HFFc6 (cell line): ENCODE measurements around the gene LILRB3. TPM values are rescaled to one million over a fixed set of nuclear protein-coding genes. Genes with fewer than 3 reads are reported as not detected.

Experiments
- DNase-seq: peaks from one replicate; pipeline ENCODE4 v3.0.0-alpha.2; 2018
- H3K27ac Mint-ChIP-seq: 2 replicates; pipeline ENCODE4 v1.8.0; 2020; ENCODE audit warnings: mild to moderate bottlenecking, mixed read lengths
- H3K27me3 Mint-ChIP-seq: 2 replicates; pipeline ENCODE4 v1.8.0; 2021; ENCODE audit warnings: mild to moderate bottlenecking, moderate library complexity, mixed read lengths; ENCODE audit not compliant: insufficient read depth
- H3K36me3 Mint-ChIP-seq: 2 replicates; pipeline ENCODE4 v1.8.0; 2021; ENCODE audit warnings: low read depth, mixed read lengths
- H3K4me1 Mint-ChIP-seq: 2 replicates; pipeline ENCODE4 v1.8.0; 2020; ENCODE audit warnings: low read depth, mixed read lengths
- H3K4me3 Mint-ChIP-seq: 2 replicates; pipeline ENCODE4 v1.8.0; 2020; ENCODE audit warnings: mild to moderate bottlenecking, moderate library complexity, mixed read lengths
- H3K9me3 Mint-ChIP-seq: 2 replicates; pipeline ENCODE4 v1.8.0; 2020; ENCODE audit warnings: mild to moderate bottlenecking, mixed read lengths
- total RNA-seq, 6 experiments: library from RNA; stranded (reverse); fragmentation: NEBNext Ultra II Directional; extraction: Animal tissue kit (Norgen Biotek cat#: 25700); gene quantifications; 2 replicates in 1 of 6; 3 replicates in 5 of 6; pipeline ENCODE4 v1.2.3, GENCODE V29; 2021
- TF ChIP-seq, protein P1 (sequence below): fragments of 200-600 bp; sonication (generic); IDR thresholded peaks from 2 replicates; pipeline ENCODE4 v1.5.0; 2021; ENCODE audit warnings: antibody characterized with exemption, mild to moderate bottlenecking

Gene LILRB3
- total RNA-seq, 6 experiments from 2014 or later: not detected

DNA sequence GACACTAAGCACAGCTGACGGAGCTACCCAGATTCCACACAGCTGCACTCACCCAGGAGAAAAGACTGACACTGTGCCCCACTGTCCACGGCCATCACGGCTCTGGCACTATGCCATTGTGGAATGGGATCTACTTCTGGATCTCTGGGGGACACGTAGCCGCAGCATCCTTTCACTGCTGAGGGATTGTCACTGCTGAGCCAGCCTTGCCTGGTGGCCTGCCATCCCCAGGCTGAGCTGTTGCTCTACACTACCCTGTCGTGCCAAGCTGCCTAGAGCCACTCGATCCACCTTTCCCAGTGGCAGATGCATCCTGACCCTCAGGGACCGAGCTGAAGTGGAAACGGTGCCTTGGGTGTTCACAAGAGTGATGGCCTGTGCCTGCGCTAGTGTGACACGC is 39.3 kb upstream of the LILRB3 start:
- no peaks in the 10 kb centered on the region for H3K36me3 Mint-ChIP-seq
- H3K27ac Mint-ChIP-seq: no peak overlapping the region
- H3K9me3 Mint-ChIP-seq: no peaks in the 10 kb centered on the region
- TF ChIP-seq, protein P1, sequence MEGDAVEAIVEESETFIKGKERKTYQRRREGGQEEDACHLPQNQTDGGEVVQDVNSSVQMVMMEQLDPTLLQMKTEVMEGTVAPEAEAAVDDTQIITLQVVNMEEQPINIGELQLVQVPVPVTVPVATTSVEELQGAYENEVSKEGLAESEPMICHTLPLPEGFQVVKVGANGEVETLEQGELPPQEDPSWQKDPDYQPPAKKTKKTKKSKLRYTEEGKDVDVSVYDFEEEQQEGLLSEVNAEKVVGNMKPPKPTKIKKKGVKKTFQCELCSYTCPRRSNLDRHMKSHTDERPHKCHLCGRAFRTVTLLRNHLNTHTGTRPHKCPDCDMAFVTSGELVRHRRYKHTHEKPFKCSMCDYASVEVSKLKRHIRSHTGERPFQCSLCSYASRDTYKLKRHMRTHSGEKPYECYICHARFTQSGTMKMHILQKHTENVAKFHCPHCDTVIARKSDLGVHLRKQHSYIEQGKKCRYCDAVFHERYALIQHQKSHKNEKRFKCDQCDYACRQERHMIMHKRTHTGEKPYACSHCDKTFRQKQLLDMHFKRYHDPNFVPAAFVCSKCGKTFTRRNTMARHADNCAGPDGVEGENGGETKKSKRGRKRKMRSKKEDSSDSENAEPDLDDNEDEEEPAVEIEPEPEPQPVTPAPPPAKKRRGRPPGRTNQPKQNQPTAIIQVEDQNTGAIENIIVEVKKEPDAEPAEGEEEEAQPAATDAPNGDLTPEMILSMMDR: no peak
- no peak overlapping the region for H3K4me3 Mint-ChIP-seq
- H3K27me3 Mint-ChIP-seq: peaks cover 31% of the 10 kb centered on the region
- no peaks in the 10 kb centered on the region for H3K4me1 Mint-ChIP-seq
- no peak for DNase-seq

DNA sequence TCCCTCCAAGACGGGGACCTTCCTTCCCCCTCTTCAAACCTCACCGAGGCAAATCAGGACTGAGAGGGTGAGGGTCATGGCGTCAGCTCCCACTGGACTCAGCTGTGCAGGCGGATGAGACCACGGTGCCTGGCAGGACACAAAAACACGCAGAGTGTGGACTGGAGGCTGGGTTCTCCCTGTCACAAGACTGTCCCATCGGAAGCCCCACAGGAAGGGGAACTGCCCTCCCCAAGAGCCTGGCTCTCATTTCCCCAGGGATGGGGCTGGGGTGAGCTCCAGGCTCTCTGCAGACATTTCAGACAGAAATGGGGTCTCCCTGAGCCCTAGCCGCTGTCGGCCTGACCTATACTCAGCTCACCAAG is 34.3 kb upstream of the LILRB3 start, which contains the start of gene LILRB5:
TSS of gene LILRB5 (minus strand) at position 158 of the 365 bp plus-strand sequence. CDS start at position 78, 80 bp downstream.
- H3K27ac Mint-ChIP-seq: no peak within 1 kb of the TSS
- no peaks in the 10 kb centered on the region for H3K9me3 Mint-ChIP-seq
- no peaks in the 10 kb centered on the region for H3K36me3 Mint-ChIP-seq
- no peak for DNase-seq
- no peak within 1 kb of the TSS for H3K4me3 Mint-ChIP-seq
- TF ChIP-seq, protein P1: no peak
- H3K27me3 Mint-ChIP-seq: peaks cover 53% of the 10 kb centered on the region
- H3K4me1 Mint-ChIP-seq: no peaks in the 10 kb centered on the region

DNA sequence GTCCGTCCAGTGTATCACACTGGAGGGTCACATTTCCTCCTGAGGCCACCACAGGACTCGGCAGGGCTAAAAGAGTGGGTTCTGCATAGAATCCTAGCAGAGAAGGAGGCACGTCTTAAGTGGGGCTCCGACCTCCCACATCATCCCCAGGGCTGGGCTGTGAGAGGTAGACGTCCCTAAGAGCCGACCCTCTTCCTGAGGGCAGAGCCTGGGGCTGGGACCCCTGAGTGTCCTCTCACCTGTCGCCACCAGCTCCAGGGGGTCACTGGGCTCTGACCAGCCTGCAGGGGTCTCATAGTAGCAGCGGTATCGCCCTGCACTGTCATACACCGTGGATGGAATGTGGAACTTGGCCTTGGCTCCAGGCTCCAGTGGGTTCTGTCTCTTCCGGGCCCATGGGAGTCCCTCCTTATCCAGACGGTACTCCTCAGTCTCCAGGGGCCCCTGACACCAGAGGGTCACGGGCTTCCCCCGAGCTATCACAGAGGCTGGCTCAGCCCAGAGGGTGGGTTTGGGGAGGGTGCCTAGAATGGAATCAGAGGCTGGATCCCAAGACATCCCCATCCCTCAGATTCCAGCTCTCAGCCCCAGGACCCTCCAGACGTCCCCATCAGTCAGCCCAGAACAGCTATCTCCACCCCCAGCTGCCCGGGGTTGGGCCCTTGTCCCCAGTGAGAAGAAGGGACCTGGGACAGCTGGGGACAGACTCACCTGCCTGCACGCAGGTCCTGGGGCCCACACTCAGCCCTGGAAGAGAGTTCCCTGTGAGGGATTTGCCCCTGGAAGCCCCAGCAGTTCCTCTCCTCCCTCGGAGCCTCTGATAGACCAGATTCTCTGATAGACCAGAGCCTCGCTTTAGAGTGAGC is 33.7 kb upstream of the LILRB3 start:
- TF ChIP-seq, protein P1: no peak
- Mint-ChIP-seq H3K27ac (no peak overlapping the region), H3K27me3 (peaks cover 53% of the 10 kb centered on the region), H3K36me3 (no peaks in the 10 kb centered on the region), H3K9me3 (no peaks in the 10 kb centered on the region), H3K4me1 (no peaks in the 10 kb centered on the region), H3K4me3 (no peak overlapping the region)
- no peak for DNase-seq

DNA sequence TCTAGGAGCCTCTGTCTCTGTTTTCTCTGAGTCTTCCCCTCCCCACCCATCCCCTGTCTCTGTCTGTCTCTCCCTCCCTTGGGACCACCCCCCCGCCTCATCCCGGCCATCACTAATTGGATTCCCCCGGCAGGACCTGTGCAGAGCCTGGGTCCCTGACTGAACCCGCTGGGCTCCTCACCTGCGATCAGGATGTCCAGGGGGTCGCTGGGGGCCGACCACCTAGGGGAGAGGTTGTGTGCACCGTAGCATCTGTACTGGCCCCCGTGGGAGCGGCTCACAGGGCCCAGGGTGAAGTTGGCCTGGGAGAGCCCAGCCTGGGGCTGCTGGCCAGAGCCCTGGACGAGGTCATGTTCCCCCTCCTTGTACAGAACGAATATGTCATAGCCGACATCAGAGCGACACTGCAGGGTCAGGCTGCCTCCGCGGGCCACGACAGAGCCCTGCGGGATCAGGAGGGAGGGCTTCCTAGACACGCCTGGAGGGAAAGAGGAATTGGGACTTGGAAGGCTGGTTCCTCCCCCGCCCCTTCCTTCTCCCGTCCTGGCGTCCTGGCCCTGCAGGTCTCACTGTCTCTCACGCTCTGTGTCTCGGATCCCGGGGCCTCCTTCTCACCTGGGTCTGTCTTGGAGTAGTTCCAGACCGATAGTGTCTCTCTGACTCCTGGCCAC is 32.4 kb upstream of the LILRB3 start:
- Mint-ChIP-seq H3K4me1 (no peaks in the 10 kb centered on the region), H3K27me3 (peaks cover 57% of the 10 kb centered on the region), H3K27ac (no peak overlapping the region)

DNA sequence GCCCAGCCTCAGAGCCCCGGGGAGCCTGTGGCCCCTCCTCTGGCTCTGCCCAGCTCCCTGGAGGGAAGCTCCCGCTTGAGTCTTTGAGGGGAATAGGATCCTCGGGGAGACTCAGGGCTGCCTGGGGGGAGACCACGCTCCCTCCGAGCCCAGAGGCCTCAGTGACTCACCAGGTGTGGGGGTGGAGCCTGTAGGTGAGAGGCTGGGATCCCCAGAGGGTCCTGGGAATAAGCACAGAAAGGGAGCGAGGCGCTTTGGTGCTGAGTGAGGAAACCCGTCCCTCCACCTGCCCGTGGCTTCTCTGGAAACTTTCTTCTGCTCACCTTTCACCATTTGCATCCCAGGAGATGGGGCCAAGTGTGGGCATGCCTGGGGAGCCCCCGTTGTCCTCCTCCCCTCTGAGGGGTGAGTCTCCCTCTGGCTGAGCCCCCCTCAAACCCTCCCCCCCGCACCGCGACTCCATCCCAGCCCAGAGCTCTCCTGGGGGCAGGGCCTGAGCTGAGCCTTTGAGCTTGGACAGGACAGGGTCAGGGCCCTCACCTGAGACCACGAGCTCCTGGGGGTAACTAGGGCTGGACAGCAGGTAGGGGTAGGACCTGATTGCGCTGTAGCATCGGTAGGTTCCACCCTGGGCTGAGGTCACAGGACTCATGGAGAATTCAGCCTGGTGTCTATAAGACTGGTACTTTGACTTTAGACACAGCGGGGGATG is 31.5 kb upstream of the LILRB3 start:
- Mint-ChIP-seq H3K27me3 (peaks cover 55% of the 10 kb centered on the region), H3K4me1 (no peaks in the 10 kb centered on the region), H3K27ac (no peak overlapping the region), H3K36me3 (no peaks in the 10 kb centered on the region), H3K4me3 (no peak overlapping the region), H3K9me3 (no peaks in the 10 kb centered on the region)
- DNase-seq: no peak
- TF ChIP-seq, protein P1: no peak

More for the DNA sequence above, 32.4 kb upstream of the LILRB3 start:
- DNase-seq: no peak
- Mint-ChIP-seq H3K36me3 (no peaks in the 10 kb centered on the region), H3K9me3 (no peaks in the 10 kb centered on the region), H3K4me3 (no peak overlapping the region)
- TF ChIP-seq, protein P1: no peak
